Measurements from ENCODE around the gene RNU1-3. TPM values are rescaled to one million over a fixed set of nuclear protein-coding genes. Genes with fewer than 3 reads are reported as not detected.
"Not testable (repeated sequence)": the region's sequence is repeated elsewhere in the genome, so short reads cannot be mapped to it uniquely, and the experiment has no call there.

RNU1-3 gene
- total and polyA plus RNA-seq, 9 of the 15 experiments (the other 6 are each of a cell fraction or from before 2014, with no cell fraction given), result under 0.01 to 32,823 (median 2,538) TPM; not detected in 4

DNA sequence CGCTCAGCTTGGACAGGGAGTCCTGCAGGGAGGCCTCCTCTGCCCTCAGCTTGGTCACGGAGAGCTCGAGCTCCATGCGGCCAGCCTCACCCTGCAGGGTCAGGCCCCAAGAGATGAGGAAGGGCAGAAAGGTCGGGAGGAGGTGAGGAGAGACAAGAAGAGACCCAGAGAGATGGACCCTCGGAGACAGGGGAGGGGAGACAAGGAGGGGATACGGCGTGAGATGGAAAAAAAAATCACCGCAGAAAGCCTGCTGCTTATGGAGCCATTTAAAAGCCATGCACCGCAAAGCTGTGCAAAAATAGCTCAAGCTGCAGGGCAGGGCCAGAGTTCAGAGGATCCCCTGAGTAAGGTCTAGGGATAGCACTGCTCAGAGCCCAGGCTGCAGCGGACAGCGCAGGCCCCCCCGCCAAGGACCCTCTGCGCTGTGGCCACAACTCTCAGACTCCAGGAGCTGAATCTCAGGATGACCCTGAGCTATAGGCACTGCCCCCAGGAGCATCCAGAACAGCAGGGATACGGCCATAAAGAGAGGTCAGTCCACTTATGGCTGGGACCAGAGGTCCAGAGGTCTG, 40.3 kb downstream of the RNU1-3 start:
- H3K27ac ChIP-seq (ENCODE audit: extremely low read depth, low read depth, low read length); H3K4me2 ChIP-seq (ENCODE audit: insufficient read depth, low read length); H3K9me1 ChIP-seq (ENCODE audit: control insufficient read depth, insufficient read depth, low read length); intact Hi-C loops (cut with micrococcal nuclease); BruUV-seq (replicated peaks); H3K9me3 ChIP-seq (replicated peaks; ENCODE audit: control insufficient read depth, insufficient read depth, low read depth, low read length); H3K4me3 ChIP-seq; H4K20me1 ChIP-seq (replicated peaks; ENCODE audit: control insufficient read depth, insufficient read depth, low read length); FAIRE-seq; H2AFZ ChIP-seq (ENCODE audit: low read depth, low read length); H3K27me3 ChIP-seq (ENCODE audit: control insufficient read depth in 2 of 2, insufficient read depth in 2 of 2, low read length in 2 of 2); ATAC-seq; H3K79me2 ChIP-seq (ENCODE audit: control insufficient read depth, insufficient read depth, low read length): not testable (repeated sequence)
- Histone ChIP-seq H3K9ac (ENCODE audit: insufficient read depth in 1 of 2, low read depth in 2 of 2, low read length in 2 of 2) (peak overlapping the region in 1 of 2 experiments; percentile 84; a peak in 2 of 4 replicates), H3K4me1 (replicated peaks in 1 of 2; ENCODE audit: control insufficient read depth in 2 of 2, insufficient read depth in 2 of 2, low read length in 2 of 2) (peaks cover 0 to 39% of the 10 kb centered on the region in 2 experiments; a peak in 2 of 5 replicates), H3K36me3 (ENCODE audit: control insufficient read depth, insufficient read depth, low read length) (peaks cover 88% of the 10 kb centered on the region)
- POLR2A ChIA-PET, result interaction anchor here (0.6 to 3.8 kb wide), 8 partner anchors 11 to 387 kb away, joined by 3 to 22 read pairs (median 4); no protein-coding TSS in a partner anchor
- 84% methylated on average over 15 of the region's 15 CpGs for WGBS (ENCODE audit: insufficient coverage, low coverage, missing lambda C conversion rate)
- TF ChIP-seq ZBTB7A (IDR thresholded peaks at IDR 0.05; ENCODE audit: borderline replicate concordance, control insufficient read depth, low read depth, low read length) (peak; percentile 14; the same call in 1 of the 2 replicates), PTBP1 (IDR thresholded peaks at IDR 0.05; ENCODE audit: low read depth, low read length) (0 out of 2 replicates have a peak, but pooled peaks have one; percentile 46)
- in situ Hi-C loops (cut with MboI), result loop anchor here (5.0 kb wide), 1 partner anchor 321 kb away; no protein-coding TSS in a partner anchor
- DNase-seq (ENCODE audit: extremely low read depth in 1 of 4, low spot score in 3 of 4), result peak in 2 of 4 experiments; percentile 41 to 45
- CTCF ChIA-PET (ENCODE audit: low intra/inter-chr PET ratio), result interaction anchor here (0.6 kb wide), 1 partner anchor 83 kb away, joined by 3 read pairs; no protein-coding TSS in a partner anchor
